Fibroblast of skin of abdomen (primary cell): Measurements from ENCODE around the gene SLC44A3. TPM values are rescaled to one million over a fixed set of nuclear protein-coding genes. Genes with fewer than 3 reads are reported as not detected.
A peak's percentile ranks its signal among the peaks of the same experiment; 100 is the strongest.

Source experiments
- DNase-seq: peaks from one replicate; pipeline ENCODE4 v3.0.0-alpha.2; 2013
- polyA plus RNA-seq, 2 experiments: library from polyadenylated mRNA; unstranded; fragments of 120-200 nt; gene quantifications; one replicate each; pipeline ENCODE4 v1.2.1, GENCODE V29; 2013; ENCODE audit not compliant: insufficient read length in 2 of 2

SLC44A3 gene
- 2.1 TPM for polyA plus RNA-seq (2013, experiment 1 of 2; ENCODE audit: insufficient read length)
- 2.3 TPM for polyA plus RNA-seq (2013, experiment 2 of 2; ENCODE audit: insufficient read length)

GRCh38 chr1:94819945-94820746, at the start of gene SLC44A3:
TSS of gene SLC44A3 (plus strand) at chr1:94820357. CDS start at chr1:94820452, 95 bp downstream.
- peak; percentile 55 for DNase-seq

DNA sequence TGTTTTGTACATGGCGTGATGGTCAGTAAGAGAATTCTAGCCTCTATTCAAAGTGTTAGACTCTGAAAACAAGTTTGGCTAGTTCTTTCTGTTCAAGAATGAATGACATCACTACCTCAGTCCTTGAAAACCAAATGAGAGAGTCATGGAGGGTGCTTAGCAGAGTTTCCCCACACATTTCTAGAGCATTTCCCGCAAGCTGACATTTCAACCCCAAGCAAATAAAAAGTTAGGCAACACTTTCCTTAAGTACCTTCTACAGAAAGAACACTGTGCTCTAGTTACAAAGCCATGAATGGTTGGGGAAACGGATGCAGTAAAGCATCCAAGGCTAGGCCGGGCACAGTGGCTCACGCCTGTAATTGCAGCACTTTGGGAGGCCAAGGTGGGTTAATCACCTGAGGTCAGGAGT, 47.9 kb upstream of the SLC44A3 start:
- DNase-seq: no peak

DNA sequence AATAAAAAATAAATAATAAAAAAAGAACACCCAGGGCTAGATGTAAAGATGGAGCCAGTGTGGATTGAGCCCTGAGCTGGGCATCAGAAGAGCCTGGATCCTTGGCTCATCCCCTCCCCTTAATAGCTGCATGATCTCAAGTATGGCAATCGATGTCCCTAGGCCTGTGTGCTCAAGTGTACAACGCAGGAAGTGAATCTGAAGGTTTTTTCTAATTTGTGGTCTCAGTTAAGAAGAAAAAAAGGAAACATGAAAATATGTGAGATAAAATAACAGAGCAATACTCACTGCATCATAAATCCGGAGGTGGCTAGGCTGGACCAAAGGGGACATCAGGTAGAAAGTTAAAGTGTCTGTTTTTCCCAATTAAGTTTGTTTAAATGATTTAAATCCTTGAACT, 47.3 kb upstream of the SLC44A3 start:
- DNase-seq: no peak

DNA sequence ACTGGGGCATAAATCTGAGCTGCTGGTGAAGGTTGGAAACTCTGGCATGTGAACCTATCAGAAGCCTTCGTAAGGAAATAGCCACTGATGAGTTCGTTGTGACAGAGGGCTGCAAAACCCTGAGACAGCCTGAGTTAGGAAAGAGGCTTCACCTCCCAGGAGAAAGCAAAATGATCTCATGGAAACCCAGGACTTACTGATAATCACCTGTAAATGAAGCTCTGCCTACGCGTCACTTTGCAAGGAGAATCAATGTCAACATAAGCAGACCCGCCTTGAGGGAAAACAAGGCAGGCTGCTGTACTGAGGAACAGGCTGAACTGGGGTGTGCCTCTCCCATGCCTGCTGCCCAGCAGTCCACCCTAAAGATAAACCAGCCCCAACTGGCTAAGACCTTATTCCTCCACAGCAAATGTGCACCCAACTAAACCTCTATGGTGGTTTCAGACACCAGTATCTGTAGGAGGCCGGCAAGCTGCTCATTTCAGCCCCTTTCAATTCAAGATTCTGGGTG, 46.8 kb upstream of the SLC44A3 start:
- no peak for DNase-seq

DNA sequence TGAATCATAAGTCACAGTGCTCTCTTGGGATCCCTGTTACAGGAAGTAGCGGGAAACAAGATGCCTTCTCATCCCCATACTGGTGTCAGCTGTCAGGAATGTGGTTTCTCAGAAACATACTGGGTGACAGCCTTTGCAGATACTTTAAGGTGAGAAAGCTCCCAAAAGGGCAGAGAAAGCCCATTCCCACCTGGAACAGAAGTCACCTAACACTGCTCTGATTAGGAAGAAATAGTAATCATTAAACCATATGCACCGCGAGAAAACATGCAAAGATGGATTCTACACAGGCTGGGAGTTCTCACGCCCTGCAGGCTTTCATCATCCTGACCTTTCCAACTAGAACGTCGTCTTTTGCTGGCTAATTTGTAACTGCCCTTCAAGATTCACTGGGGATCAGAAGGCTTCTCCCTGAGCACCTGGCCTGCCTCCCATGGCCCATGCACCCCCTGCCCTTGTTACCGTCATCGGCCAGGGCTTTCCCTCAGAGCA, 46.2 kb upstream of the SLC44A3 start:
- peak; percentile 62 for DNase-seq

GRCh38 chr1:94776474-94776873, 43.7 kb upstream of the SLC44A3 start:
- no peak for DNase-seq

DNA sequence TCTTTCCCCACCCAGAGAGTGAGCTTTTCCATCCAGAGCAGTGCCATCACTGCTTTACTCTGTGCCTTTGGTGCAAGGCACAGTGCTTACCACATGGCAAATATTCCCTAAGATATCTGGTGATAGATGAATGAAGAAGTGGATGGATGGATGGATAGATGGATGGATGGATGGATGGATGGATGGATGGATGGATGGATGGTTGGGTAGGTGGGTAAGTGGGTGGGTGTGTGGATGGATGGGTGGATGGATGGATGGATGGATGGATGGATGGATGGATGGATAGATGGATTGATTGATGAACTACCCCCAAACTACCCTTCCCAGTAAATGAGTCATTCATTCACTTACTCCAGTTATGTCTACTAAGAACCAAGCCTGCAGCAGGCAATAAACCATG, 42.9 kb upstream of the SLC44A3 start:
- DNase-seq: no peak

DNA sequence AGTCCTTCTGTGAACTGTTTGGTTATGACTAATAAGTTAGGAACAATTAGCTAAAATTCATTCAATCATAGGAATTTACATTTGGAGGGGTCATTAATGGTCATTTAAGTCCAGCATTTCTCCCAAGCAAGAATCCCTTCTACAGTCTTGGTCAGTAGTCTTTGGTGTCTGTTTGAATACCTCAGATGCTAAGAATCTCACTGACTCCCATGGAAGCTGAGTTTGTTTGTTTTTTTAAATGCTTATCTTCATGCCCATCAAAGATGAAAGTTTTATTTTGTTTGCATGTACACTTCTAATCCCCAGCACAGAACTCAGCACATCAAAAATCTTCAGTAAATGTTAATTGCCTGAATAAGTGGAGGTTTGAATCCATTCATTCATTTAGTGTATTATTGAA, 41.3 kb upstream of the SLC44A3 start:
- DNase-seq: no peak

DNA sequence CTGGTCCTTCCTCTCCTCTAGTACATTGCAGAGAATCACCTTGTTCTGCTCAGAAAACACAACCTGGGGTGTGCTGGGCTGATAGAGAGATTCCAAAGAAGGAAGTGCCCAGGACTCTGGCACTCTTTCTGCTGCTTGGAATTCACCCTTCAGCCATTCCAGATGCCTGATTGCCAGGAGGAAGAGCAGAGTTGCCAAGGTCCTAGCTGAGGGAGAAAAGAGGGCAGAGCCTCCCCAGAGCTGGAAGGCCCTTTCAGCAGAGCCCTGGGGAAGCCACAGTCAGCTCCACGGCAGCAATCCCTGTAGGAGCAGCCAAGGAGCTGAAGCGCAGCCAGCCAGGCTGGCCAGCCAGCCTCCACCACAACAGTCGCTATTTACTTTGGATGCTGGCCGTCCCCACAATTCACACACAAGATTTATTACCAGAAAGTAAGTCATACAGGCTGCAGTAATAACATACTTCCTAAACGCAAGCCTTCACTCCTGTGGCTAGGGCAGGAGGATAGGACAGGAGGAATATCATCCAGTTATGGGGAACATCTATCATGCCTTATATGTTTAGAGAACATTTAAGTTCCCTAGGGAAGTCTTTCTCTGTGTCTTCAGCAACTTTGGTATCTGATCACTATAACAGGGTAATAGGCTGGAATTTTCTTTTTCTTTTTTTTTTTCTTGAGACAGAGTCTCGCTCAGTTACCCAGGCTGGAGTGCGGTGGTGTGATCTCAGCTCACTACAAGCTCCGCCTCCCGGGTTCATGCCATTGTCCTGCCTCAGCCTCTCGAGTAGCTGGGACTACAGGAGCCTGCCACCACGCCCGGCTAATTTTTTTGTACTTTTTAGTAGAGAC, 36.6 kb upstream of the SLC44A3 start:
- peak; percentile 99 for DNase-seq

- no peak for DNase-seq
These were observed 36.0 kb upstream of the SLC44A3 start for GRCh38 chr1:94784190-94784515.

GRCh38 chr1:94787691-94788090, 32.5 kb upstream of the SLC44A3 start:
- no peak for DNase-seq

DNA sequence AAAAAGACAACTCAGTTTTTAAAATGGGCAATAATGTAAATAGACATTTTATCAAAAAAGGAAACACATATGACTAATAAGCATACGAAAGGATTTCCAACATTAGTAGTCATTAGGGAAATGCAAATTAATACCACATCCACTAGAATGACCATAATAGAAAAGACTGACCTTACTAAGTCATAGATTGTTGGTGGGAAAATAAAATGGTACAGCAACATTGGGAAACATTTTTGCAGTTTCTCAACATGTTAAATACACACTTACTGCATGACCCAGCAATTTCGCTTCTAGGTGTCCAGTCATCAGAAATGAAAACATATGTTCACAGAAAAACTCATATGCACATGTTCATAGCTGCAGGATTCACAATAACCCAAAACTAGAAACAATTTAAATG, 29.9 kb upstream of the SLC44A3 start:
- no peak for DNase-seq

GRCh38 chr1:94790670-94791069, 29.5 kb upstream of the SLC44A3 start:
- DNase-seq: no peak

GRCh38 chr1:94792473-94793295, 27.5 kb upstream of the SLC44A3 start:
- DNase-seq: peak; percentile 86

GRCh38 chr1:94793296-94793656, 26.9 kb upstream of the SLC44A3 start:
- peak; percentile 67 for DNase-seq

DNA sequence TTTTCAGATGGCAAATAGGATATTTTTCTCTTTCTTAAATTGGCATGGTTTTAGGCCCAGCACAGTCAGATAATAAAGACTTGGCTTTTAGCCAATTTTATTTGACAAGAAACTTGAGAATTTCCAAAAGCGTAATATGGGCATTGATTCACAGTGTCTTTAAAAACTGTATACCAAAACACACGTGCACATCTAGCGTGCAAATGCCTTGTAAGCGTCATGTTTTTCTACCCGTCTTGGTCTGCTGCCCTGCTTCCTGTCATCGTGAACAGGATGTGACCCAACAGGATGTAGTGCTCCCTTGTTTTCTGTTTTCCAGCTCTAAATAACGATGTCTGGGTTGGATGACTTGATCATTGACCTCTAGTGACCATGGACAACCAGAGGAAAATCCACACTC, 24.7 kb upstream of the SLC44A3 start:
- no peak for DNase-seq

- DNase-seq: no peak
These were observed 23.9 kb upstream of the SLC44A3 start for GRCh38 chr1:94796266-94796665.

DNA sequence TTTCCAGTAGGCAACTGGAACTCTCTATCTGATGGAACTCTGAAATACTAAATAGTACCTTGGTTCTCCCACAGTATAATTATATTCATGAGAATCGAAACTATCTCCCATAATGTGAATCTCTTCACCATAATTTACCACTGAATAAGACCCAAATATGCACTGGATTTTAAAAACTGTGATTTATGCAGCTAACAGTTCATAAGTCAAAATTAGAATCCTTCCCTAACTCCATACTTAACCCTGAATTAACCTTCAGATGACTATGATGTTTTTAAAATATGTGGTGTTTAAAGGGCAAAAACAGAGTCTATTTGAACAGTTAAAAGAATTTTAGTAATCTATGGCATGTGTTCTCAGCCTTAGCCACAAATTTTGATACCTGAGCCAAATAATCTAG, 22.9 kb upstream of the SLC44A3 start:
- DNase-seq: peak; percentile 66

DNA sequence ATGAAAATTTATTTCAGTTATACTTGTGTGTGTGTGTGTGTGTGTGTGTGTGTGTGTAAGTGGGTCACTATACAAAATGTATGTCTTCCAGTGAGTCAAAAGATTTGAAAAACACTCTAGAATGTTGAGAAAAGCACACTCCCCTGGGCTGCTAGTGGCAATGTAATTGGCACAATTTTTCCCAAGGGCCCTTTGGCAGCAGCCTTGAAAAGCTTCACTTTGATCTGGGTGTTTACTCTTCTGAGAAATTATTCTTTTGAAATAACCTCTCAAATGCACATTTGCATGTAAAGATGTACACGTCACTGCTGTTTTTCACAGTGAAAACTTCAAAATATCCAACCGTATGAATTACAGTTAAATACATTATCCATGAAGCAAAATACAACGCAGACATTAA, 22.1 kb upstream of the SLC44A3 start:
- DNase-seq: no peak

DNA sequence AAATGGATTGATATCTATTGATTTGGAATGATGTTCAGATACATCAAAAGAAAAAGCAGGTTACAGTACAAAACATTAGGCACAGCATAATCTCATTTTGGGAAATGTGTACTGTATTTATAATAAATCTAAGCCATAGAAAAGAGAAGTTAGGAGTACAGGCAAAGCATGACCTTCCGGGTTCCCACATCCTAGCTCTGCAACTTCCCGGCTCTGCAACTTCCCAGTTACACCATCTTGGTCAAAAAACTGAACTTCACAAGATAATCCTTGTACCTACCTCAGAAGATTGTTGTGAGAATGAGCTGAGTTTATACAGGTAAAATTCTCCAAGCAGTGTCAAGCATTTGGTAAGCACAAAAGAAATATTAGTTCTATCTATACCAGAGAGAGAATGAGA, 21.7 kb upstream of the SLC44A3 start:
- no peak for DNase-seq

GRCh38 chr1:94799206-94799605, 21.0 kb upstream of the SLC44A3 start:
- no peak for DNase-seq

DNA sequence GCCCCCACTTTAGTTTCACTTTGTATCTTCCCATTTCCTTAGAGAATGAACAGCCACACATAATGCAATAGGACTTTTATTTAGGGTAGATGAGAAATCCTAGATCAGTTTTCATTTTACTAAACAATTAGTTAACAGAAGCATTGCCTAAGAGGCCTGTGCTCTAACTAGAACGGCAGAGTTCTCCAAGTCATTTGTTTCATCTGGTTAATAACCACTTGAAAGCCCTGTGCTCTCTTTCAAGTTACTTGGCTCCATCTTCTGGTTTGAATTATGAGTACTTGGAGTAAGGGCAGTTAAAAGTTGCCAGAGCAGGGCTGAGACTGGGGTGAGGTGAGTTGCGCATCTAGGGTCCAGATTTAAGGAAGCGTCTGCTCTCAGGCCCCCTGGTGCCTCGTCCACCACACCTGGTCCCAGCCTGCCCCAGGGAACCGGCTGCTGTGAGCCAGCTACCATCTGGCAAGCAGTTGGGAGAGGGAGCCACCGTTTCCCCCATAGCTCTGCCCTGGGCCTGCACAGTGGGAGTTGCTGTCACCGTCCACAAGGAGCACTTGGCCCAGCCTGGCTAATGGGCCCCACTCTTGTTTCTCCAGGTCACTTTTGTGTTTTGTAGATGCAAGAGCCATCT, 18.1 kb upstream of the SLC44A3 start:
- DNase-seq: peak; percentile 86
